H9 (cell line): ENCODE data around the gene UBE3C. TPM values are rescaled to one million over a fixed set of nuclear protein-coding genes. Genes with fewer than 3 reads are reported as not detected.

ENCODE experiments used
- DNase-seq: peaks from one replicate; pipeline ENCODE4 v3.0.0-alpha.2; 2017
- H2AFZ ChIP-seq: one replicate; pipeline ENCODE4 v1.6.1; 2013; ENCODE audit warnings: mild to moderate bottlenecking, low read length, control low read depth, moderate library complexity
- H2AK5ac ChIP-seq: 2 replicates; pipeline ENCODE4 v1.6.1; 2013; ENCODE audit warnings: low read length, control low read depth, mixed read lengths; ENCODE audit not compliant: insufficient read length
- H2BK120ac ChIP-seq: one replicate; pipeline ENCODE4 v1.6.1; 2013; ENCODE audit warnings: low read depth, mild to moderate bottlenecking, low read length, control low read depth, inconsistent platforms; ENCODE audit not compliant: poor library complexity, severe bottlenecking
- H2BK12ac ChIP-seq: 2 replicates; pipeline ENCODE4 v1.6.1; 2013; ENCODE audit warnings: low read length, control low read depth, mixed read lengths, low read depth; ENCODE audit not compliant: insufficient read length
- H2BK15ac ChIP-seq: 2 replicates; pipeline ENCODE4 v1.6.1; 2013; ENCODE audit warnings: low read depth, low read length, control low read depth
- H2BK20ac ChIP-seq: one replicate; pipeline ENCODE4 v1.6.1; 2013; ENCODE audit warnings: low read depth, mild to moderate bottlenecking, low read length, control low read depth, inconsistent platforms; ENCODE audit not compliant: poor library complexity, severe bottlenecking
- H2BK5ac ChIP-seq: 2 replicates; pipeline ENCODE4 v1.6.1; 2013; ENCODE audit warnings: low read length, control low read depth, mixed read lengths; ENCODE audit not compliant: insufficient read length
- H3K14ac ChIP-seq: 2 replicates; pipeline ENCODE4 v1.6.1; 2013; ENCODE audit warnings: low read length, control low read depth; ENCODE audit not compliant: insufficient read depth
- H3K18ac ChIP-seq: 2 replicates; pipeline ENCODE4 v1.6.1; 2013; ENCODE audit warnings: low read depth, mild to moderate bottlenecking, mixed read lengths, low read length, control low read depth; ENCODE audit not compliant: insufficient read length
- H3K23ac ChIP-seq: 2 replicates; pipeline ENCODE4 v1.6.1; 2013; ENCODE audit warnings: low read length, control low read depth, mixed read lengths, low read depth; ENCODE audit not compliant: insufficient read length
- H3K23me2 ChIP-seq: 2 replicates; pipeline ENCODE4 v1.6.1; 2013; ENCODE audit warnings: low read depth, mild to moderate bottlenecking, mixed read lengths, low read length, control low read depth; ENCODE audit not compliant: insufficient read length, poor library complexity, severe bottlenecking
- H3K27ac ChIP-seq: 2 replicates; pipeline ENCODE4 v1.5.1; 2013; ENCODE audit warnings: low read length, control low read depth, mixed read lengths, low read depth; ENCODE audit not compliant: insufficient read length
- H3K27me3 ChIP-seq: 2 replicates; pipeline ENCODE4 v1.6.1; 2013; ENCODE audit warnings: low read length, control low read depth, inconsistent platforms; ENCODE audit not compliant: insufficient read depth
- H3K4ac ChIP-seq: 2 replicates; pipeline ENCODE4 v1.6.1; 2013; ENCODE audit warnings: low read depth, mild to moderate bottlenecking, control low read depth, inconsistent platforms, low read length, moderate library complexity
- H3K4me1 ChIP-seq: 2 replicates; pipeline ENCODE4 v1.6.1; 2013; ENCODE audit warnings: low read length, control low read depth, inconsistent platforms; ENCODE audit not compliant: insufficient read depth
- H3K4me2 ChIP-seq: 2 replicates; pipeline ENCODE4 v1.6.1; 2013; ENCODE audit warnings: low read length, control low read depth, mixed read lengths; ENCODE audit not compliant: insufficient read length, insufficient read depth
- H3K56ac ChIP-seq: 2 replicates; pipeline ENCODE4 v1.6.1; 2013; ENCODE audit warnings: low read depth, mild to moderate bottlenecking, mixed read lengths, low read length, control low read depth; ENCODE audit not compliant: insufficient read length
- H3K79me1 ChIP-seq: 2 replicates; pipeline ENCODE4 v1.6.1; 2013; ENCODE audit warnings: low read depth, mild to moderate bottlenecking, moderate library complexity, low read length, control low read depth, inconsistent platforms; ENCODE audit not compliant: insufficient read depth, poor library complexity, severe bottlenecking
- H3K79me2 ChIP-seq: 2 replicates; pipeline ENCODE4 v1.6.1; 2013; ENCODE audit warnings: low read length, control low read depth, inconsistent platforms; ENCODE audit not compliant: insufficient read depth
- H3K9ac ChIP-seq: 2 replicates; pipeline ENCODE4 v1.6.1; 2013; ENCODE audit warnings: low read length, control low read depth, mixed read lengths; ENCODE audit not compliant: insufficient read length; ENCODE audit errors: extremely low read depth
- H3K9me3 ChIP-seq: one replicate; pipeline ENCODE4 v1.6.1; 2013; ENCODE audit warnings: low read depth, low read length, inconsistent platforms; ENCODE audit not compliant: control insufficient read depth
- H3T11ph ChIP-seq: one replicate; pipeline ENCODE4 v1.6.1; 2013; ENCODE audit warnings: mild to moderate bottlenecking, low read length, control low read depth, inconsistent platforms
- H4K20me1 ChIP-seq: one replicate; pipeline ENCODE4 v1.6.1; 2013; ENCODE audit not compliant: control insufficient read depth, insufficient read length, insufficient read depth
- H4K5ac ChIP-seq: 2 replicates; pipeline ENCODE4 v1.6.1; 2013; ENCODE audit warnings: low read depth, mild to moderate bottlenecking, mixed read lengths, low read length, control low read depth; ENCODE audit not compliant: insufficient read length
- H4K8ac ChIP-seq: replicated peaks from 2 replicates; pipeline ENCODE4 v1.6.1; 2013; ENCODE audit warnings: low read length, control low read depth, mixed read lengths, low read depth; ENCODE audit not compliant: insufficient read length
- H4K91ac ChIP-seq: 2 replicates; pipeline ENCODE4 v1.6.1; 2013; ENCODE audit warnings: low read depth, mild to moderate bottlenecking, moderate library complexity, mixed read lengths, low read length, control low read depth; ENCODE audit not compliant: insufficient read length
- H3K27ac Mint-ChIP-seq, 3 experiments: 2 replicates in 2 of 3; 3 replicates in 1 of 3; pipeline ENCODE4 v1.8.0; 2020 to 2021; ENCODE audit warnings: mixed read lengths in 3 of 3, mild to moderate bottlenecking in 1 of 3, moderate library complexity in 1 of 3
- H3K27me3 Mint-ChIP-seq: 2 replicates; pipeline ENCODE4 v1.8.0; 2021; ENCODE audit warnings: low read depth, mild to moderate bottlenecking, moderate library complexity, mixed read lengths
- H3K36me3 Mint-ChIP-seq, 3 experiments: 2 replicates in 2 of 3; 3 replicates in 1 of 3; pipeline ENCODE4 v1.8.0; 2020 to 2021; ENCODE audit warnings: low read depth in 3 of 3, mixed read lengths in 3 of 3; ENCODE audit not compliant: insufficient read depth in 1 of 3
- H3K4me1 Mint-ChIP-seq, 2 experiments: 2 replicates each; pipeline ENCODE4 v1.8.0; 2020; ENCODE audit warnings: mixed read lengths in 2 of 2
- H3K4me3 Mint-ChIP-seq, 2 experiments: 2 replicates in 1 of 2; 3 replicates in 1 of 2; pipeline ENCODE4 v1.8.0; 2020 to 2021; ENCODE audit warnings: mild to moderate bottlenecking in 2 of 2, mixed read lengths in 2 of 2, moderate library complexity in 1 of 2
- H3K9me3 Mint-ChIP-seq, 2 experiments: 2 replicates in 1 of 2; 3 replicates in 1 of 2; pipeline ENCODE4 v1.8.0; 2020; ENCODE audit warnings: mild to moderate bottlenecking in 2 of 2, mixed read lengths in 2 of 2, moderate library complexity in 1 of 2
- WGBS: extraction: QIAGEN DNeasy Blood & Tissue Kit; methylation state at CpG from one replicate; pipeline ENCODE4 v1.1.7; 2013; ENCODE audit warnings: missing lambda C conversion rate, low lambda C conversion rate, mixed read lengths; ENCODE audit not compliant: insufficient read length; ENCODE audit errors: extremely low coverage; 5-methylcytosine and 5-hydroxymethylcytosine counted together
- total RNA-seq: library from RNA; stranded (reverse); gene quantifications from 2 replicates; pipeline ENCODE4 v1.2.1, GENCODE V29; 2021
- TF ChIP-seq, protein P1 (sequence below): fragments of 200-600 bp; sonication (generic); conservative IDR thresholded peaks from 3 replicates; pipeline ENCODE4 v1.8.0; 2021; ENCODE audit warnings: antibody characterized with exemption, mild to moderate bottlenecking

UBE3C gene
- total RNA-seq, 1 experiment from 2014 or later: 63.3 TPM

DNA sequence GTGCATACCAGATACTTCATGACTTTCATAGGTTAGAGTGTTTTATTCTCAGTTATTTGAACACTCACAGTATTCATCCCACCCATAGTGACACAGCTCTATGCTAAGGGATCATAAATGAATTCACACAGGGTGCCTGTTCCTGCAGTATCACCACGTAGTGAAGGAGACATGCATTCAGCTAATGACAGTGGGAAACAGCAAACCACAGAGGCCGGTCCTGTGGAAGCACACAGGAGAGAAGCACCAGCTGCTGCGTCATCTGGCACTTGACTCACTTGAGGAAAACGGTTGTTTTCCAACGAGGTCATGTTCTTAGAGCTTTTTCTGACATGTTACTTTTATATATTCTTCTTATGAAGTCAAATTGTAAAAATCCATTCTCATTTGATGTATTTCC is 73.0 kb downstream of the UBE3C start:
- Histone ChIP-seq H3K23me2 (no peaks in the 10 kb centered on the region), H4K5ac (no peak overlapping the region), H4K8ac (no peak overlapping the region), H2BK120ac (no peak overlapping the region), H2BK15ac (no peak overlapping the region), H3K9ac (no peak overlapping the region), H3K23ac (no peak overlapping the region), H3K18ac (no peak overlapping the region), H2BK20ac (no peak overlapping the region), H2BK12ac (no peak overlapping the region), H2BK5ac (no peak overlapping the region), H3K14ac (no peak overlapping the region), H3K56ac (no peak overlapping the region), H4K20me1 (no peaks in the 10 kb centered on the region), H3T11ph (no peak overlapping the region), H3K4me2 (no peak overlapping the region), H3K27me3 (no peaks in the 10 kb centered on the region), H3K79me1 (no peaks in the 10 kb centered on the region), H2AFZ (no peak overlapping the region), H3K9me3 (no peaks in the 10 kb centered on the region), H3K4ac (no peak overlapping the region), H4K91ac (no peak overlapping the region), H3K4me1 (no peaks in the 10 kb centered on the region), H3K27ac (no peak overlapping the region), H2AK5ac (no peak overlapping the region), H3K79me2 (no peaks in the 10 kb centered on the region)
- Mint-ChIP-seq H3K4me1 (no peaks in the 10 kb centered on the region; a peak in 1 of 4 replicates), H3K4me3 (no peak overlapping the region), H3K27ac (no peak overlapping the region), H3K27me3 (no peaks in the 10 kb centered on the region), H3K9me3 (no peaks in the 10 kb centered on the region), H3K36me3 (peaks cover 10 to 54% (median 28%) of the 10 kb centered on the region in 3 experiments; a peak in 5 of 7 replicates)
- no CpG with 5 or more reads among the region's 5 CpGs for WGBS
- TF ChIP-seq, protein P1, sequence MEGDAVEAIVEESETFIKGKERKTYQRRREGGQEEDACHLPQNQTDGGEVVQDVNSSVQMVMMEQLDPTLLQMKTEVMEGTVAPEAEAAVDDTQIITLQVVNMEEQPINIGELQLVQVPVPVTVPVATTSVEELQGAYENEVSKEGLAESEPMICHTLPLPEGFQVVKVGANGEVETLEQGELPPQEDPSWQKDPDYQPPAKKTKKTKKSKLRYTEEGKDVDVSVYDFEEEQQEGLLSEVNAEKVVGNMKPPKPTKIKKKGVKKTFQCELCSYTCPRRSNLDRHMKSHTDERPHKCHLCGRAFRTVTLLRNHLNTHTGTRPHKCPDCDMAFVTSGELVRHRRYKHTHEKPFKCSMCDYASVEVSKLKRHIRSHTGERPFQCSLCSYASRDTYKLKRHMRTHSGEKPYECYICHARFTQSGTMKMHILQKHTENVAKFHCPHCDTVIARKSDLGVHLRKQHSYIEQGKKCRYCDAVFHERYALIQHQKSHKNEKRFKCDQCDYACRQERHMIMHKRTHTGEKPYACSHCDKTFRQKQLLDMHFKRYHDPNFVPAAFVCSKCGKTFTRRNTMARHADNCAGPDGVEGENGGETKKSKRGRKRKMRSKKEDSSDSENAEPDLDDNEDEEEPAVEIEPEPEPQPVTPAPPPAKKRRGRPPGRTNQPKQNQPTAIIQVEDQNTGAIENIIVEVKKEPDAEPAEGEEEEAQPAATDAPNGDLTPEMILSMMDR: no peak
- DNase-seq: no peak
